Measurements from ENCODE around the gene FGD2. TPM values are rescaled to one million over a fixed set of nuclear protein-coding genes. Genes with fewer than 3 reads are reported as not detected.
A peak's percentile ranks its signal among the peaks of the same experiment; 100 is the strongest.
"Not testable (repeated sequence)": the region's sequence is repeated elsewhere in the genome, so short reads cannot be mapped to it uniquely, and the experiment has no call there.

Gene FGD2
- total RNA-seq, 2 experiments from 2014 or later: 10.1 to 12.1 TPM

- CTCF ChIA-PET: interaction anchor here (1.6 to 20.0 kb wide), 5 partner anchors 13 to 177 kb away, joined by 4 to 584 read pairs (median 108); partner anchors contain the start of gene PIM1
- H3K36me3 Mint-ChIP-seq (ENCODE audit: low read depth): peaks cover 32% of the 10 kb centered on the region
- POLR2A ChIA-PET: interaction anchor here (1.0 to 15.0 kb wide), 4 partner anchors 10 to 178 kb away, joined by 3 to 330 read pairs (median 28); partner anchors contain the start of gene PIM1
Measured at GRCh38 chr6:37032239-37032638, 26.8 kb downstream of the FGD2 start.

GRCh38 chr6:37033255-37033654, 27.8 kb downstream of the FGD2 start:
- ChIA-PET POLR2A (interaction anchor here (1.0 to 4.6 kb wide), 8 partner anchors 10 to 150 kb away, joined by 3 to 54 read pairs (median 6); partner anchors contain the start of gene PIM1), CTCF (interaction anchor here (0.9 to 20.0 kb wide), 5 partner anchors 9 to 161 kb away, joined by 3 to 584 read pairs (median 108); partner anchors contain the start of gene PIM1)
- Mint-ChIP-seq H3K27ac (peak overlapping the region; percentile 90), H3K4me1 (ENCODE audit: low read depth) (peaks cover 69% of the 10 kb centered on the region), H3K27me3 (ENCODE audit: low read depth) (no peaks in the 10 kb centered on the region), H3K9me3 (ENCODE audit: insufficient read depth) (peaks cover 4% of the 10 kb centered on the region), H3K4me3 (no peak overlapping the region), H3K36me3 (ENCODE audit: low read depth) (peaks cover 32% of the 10 kb centered on the region)
- ATAC-seq: peak; percentile 81
- DNase-seq: peak; percentile 47

More at GRCh38 chr6:37032239-37032638, 26.8 kb downstream of the FGD2 start:
- no peaks in the 10 kb centered on the region for H3K27me3 Mint-ChIP-seq (ENCODE audit: low read depth)
- H3K9me3 Mint-ChIP-seq (ENCODE audit: insufficient read depth): peaks cover 4% of the 10 kb centered on the region
- H3K4me1 Mint-ChIP-seq (ENCODE audit: low read depth): peaks cover 70% of the 10 kb centered on the region
- no peak overlapping the region for H3K4me3 Mint-ChIP-seq
- ATAC-seq (no peak), DNase-seq (no peak)
- peak overlapping the region; percentile 70 for H3K27ac Mint-ChIP-seq

DNA sequence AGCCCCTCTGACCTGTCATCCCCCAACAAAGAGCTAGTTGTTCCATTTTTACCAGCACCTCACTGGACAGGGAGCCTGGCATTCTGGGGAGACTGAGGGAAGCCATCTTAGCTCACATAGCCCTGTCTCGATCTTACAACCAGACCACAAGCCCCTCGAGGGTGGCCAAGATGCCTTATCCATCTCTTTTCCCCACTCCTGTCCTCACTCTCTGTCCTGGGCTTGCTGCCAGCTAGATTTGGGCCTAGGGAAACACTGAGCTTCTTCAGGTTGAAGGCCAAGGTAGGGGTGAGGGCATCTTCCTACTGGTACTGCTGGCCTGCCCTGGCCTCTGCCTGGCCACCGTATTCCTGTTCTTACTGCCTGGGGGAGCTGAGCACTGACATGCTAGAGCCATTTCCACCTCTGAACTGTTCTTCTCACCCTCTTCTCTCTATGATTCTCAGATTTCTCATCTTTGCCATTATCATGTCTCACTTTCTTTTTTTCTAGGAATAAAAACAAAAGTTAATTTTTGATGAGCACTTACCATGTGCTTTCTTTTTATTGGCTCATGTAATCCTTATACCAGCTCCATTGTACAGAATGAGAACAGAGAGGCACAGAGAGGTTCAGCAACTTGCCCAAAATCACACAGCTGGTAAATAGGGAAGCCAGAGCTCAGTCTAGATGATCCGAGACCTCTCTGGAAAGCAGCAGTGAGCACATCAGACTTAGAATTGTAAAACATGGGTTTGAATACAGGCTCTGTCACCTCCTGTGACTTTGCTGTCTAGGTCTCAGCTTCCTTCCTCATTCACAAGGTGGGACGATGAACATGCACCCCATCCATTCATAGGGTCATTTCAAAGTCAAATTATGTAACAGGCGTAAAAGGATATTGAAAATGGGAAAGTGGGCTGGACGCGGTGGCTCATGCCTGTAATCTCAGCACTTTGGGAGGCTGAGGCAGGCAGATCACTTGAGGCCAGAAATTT, 28.7 kb downstream of the FGD2 start:
- H3K36me3 Mint-ChIP-seq (ENCODE audit: low read depth): peaks cover 36% of the 10 kb centered on the region
- ATAC-seq (no peak), DNase-seq (no peak)
- peaks cover 69% of the 10 kb centered on the region for H3K4me1 Mint-ChIP-seq (ENCODE audit: low read depth)
- no peaks in the 10 kb centered on the region for H3K27me3 Mint-ChIP-seq (ENCODE audit: low read depth)
- no peak overlapping the region for H3K4me3 Mint-ChIP-seq
- peak overlapping the region; percentile 90 for H3K27ac Mint-ChIP-seq
- H3K9me3 Mint-ChIP-seq (ENCODE audit: insufficient read depth): peaks cover 4% of the 10 kb centered on the region
- CTCF ChIA-PET: interaction anchor here (0.8 to 20.0 kb wide), 7 partner anchors 8 to 176 kb away, joined by 3 to 584 read pairs (median 8); partner anchors contain the start of gene PIM1
- POLR2A ChIA-PET: interaction anchor here (0.6 to 4.6 kb wide), 12 partner anchors 9 to 412 kb away, joined by 3 to 54 read pairs (median 4); partner anchors contain the start of gene PIM1

GRCh38 chr6:37036146-37036545, 30.7 kb downstream of the FGD2 start:
- Mint-ChIP-seq H3K27ac (no peak overlapping the region), H3K4me3 (no peak overlapping the region), H3K9me3 (ENCODE audit: insufficient read depth) (no peaks in the 10 kb centered on the region), H3K36me3 (ENCODE audit: low read depth) (peaks cover 30% of the 10 kb centered on the region), H3K4me1 (ENCODE audit: low read depth) (peaks cover 71% of the 10 kb centered on the region), H3K27me3 (ENCODE audit: low read depth) (no peaks in the 10 kb centered on the region)
- DNase-seq (no peak), ATAC-seq (no peak)
- ChIA-PET CTCF (interaction anchor here (1.5 to 3.6 kb wide), 2 partner anchors 9 to 14 kb away, joined by 4 to 17 read pairs; no protein-coding TSS in a partner anchor), POLR2A (no interaction called here)

- H3K9me3 Mint-ChIP-seq (ENCODE audit: insufficient read depth): no peaks in the 10 kb centered on the region
- peak overlapping the region; percentile 71 for H3K27ac Mint-ChIP-seq
- H3K27me3 Mint-ChIP-seq (ENCODE audit: low read depth): no peaks in the 10 kb centered on the region
- no peak overlapping the region for H3K4me3 Mint-ChIP-seq
- peaks cover 19% of the 10 kb centered on the region for H3K36me3 Mint-ChIP-seq (ENCODE audit: low read depth)
- no peak for DNase-seq
- POLR2A ChIA-PET: interaction anchor here (0.6 to 1.3 kb wide), 3 partner anchors 9 to 133 kb away, joined by 3 to 6 read pairs (median 4); no protein-coding TSS in a partner anchor
- CTCF ChIA-PET: interaction anchor here (0.9 to 4.8 kb wide), 7 partner anchors 9 to 170 kb away, joined by 3 to 21 read pairs (median 7); no protein-coding TSS in a partner anchor
- peaks cover 72% of the 10 kb centered on the region for H3K4me1 Mint-ChIP-seq (ENCODE audit: low read depth)
- no peak for ATAC-seq
Measured at GRCh38 chr6:37038292-37039198, 33.1 kb downstream of the FGD2 start.

DNA sequence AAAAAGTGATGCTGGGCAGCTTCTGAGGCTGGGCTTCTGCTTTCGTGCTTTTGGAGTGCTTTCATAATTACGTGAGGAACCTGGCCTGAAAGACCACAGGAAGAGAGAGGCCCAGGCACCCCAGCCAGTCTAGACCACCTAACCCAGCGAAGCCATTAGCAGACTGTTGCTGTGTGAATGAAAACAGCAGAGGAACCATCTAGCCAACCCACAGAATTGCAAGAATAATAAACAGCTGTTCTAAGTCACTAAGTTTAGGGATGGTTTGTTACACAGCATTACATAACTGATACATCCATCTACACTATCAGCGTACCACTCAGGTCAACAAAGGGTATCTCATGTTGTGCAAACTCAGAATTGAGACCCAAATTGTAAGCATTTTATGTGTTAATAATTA, 34.5 kb downstream of the FGD2 start:
- POLR2A ChIA-PET: no interaction called here
- Mint-ChIP-seq H3K27me3 (ENCODE audit: low read depth) (no peaks in the 10 kb centered on the region), H3K27ac (peak overlapping the region; percentile 46), H3K4me3 (no peak overlapping the region), H3K9me3 (ENCODE audit: insufficient read depth) (no peaks in the 10 kb centered on the region), H3K4me1 (ENCODE audit: low read depth) (peaks cover 65% of the 10 kb centered on the region), H3K36me3 (ENCODE audit: low read depth) (peaks cover 12% of the 10 kb centered on the region)
- DNase-seq: no peak
- ATAC-seq: peak; percentile 22
- CTCF ChIA-PET: interaction anchor here (1.4 to 4.8 kb wide), 3 partner anchors 10 to 22 kb away, joined by 5 to 21 read pairs (median 8); no protein-coding TSS in a partner anchor

- DNase-seq: no peak
- POLR2A ChIA-PET: interaction anchor here (0.6 kb wide), 1 partner anchor 10 kb away, joined by 3 read pairs; no protein-coding TSS in a partner anchor
- no peak overlapping the region for H3K27ac Mint-ChIP-seq
- peaks cover 13% of the 10 kb centered on the region for H3K36me3 Mint-ChIP-seq (ENCODE audit: low read depth)
- H3K27me3 Mint-ChIP-seq (ENCODE audit: low read depth): no peaks in the 10 kb centered on the region
- H3K9me3 Mint-ChIP-seq (ENCODE audit: insufficient read depth): no peaks in the 10 kb centered on the region
- CTCF ChIA-PET: interaction anchor here (0.6 to 4.8 kb wide), 6 partner anchors 7 to 169 kb away, joined by 3 to 21 read pairs (median 4); no protein-coding TSS in a partner anchor
- H3K4me3 Mint-ChIP-seq: no peak overlapping the region
- ATAC-seq: no peak
- H3K4me1 Mint-ChIP-seq (ENCODE audit: low read depth): peaks cover 69% of the 10 kb centered on the region
Measured at GRCh38 chr6:37041521-37041920, 36.1 kb downstream of the FGD2 start.

DNA sequence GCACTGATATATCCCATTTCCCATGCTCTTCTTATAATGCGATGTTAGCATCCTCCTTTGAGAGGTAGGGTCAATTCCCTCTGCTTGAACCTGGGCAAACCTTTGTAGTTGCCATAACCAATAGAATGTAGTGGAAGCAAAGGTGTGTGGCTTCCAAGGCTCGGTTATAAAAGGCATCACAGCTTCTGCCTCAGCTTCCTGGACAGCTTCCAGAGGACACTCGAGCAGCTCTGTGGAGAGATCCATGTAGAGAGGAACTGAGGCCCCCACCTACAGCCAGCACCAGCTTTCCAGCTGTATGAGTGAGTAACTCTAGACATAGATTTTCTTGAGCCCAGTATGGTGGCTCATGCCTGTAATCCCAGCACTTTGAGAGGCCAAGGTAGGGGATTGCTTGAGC, 36.7 kb downstream of the FGD2 start:
- Mint-ChIP-seq H3K4me1 (ENCODE audit: low read depth) (peaks cover 73% of the 10 kb centered on the region), H3K36me3 (ENCODE audit: low read depth) (peaks cover 15% of the 10 kb centered on the region), H3K27ac (peak overlapping the region; percentile 25), H3K27me3 (ENCODE audit: low read depth) (no peaks in the 10 kb centered on the region), H3K4me3 (no peak overlapping the region), H3K9me3 (ENCODE audit: insufficient read depth) (no peaks in the 10 kb centered on the region)
- ChIA-PET POLR2A (interaction anchor here (0.6 kb wide), 1 partner anchor 11 kb away, joined by 3 read pairs; no protein-coding TSS in a partner anchor), CTCF (interaction anchor here (0.6 to 1.6 kb wide), 5 partner anchors 8 to 168 kb away, joined by 3 to 4 read pairs (median 4); no protein-coding TSS in a partner anchor)
- ATAC-seq (no peak), DNase-seq (no peak)

DNA sequence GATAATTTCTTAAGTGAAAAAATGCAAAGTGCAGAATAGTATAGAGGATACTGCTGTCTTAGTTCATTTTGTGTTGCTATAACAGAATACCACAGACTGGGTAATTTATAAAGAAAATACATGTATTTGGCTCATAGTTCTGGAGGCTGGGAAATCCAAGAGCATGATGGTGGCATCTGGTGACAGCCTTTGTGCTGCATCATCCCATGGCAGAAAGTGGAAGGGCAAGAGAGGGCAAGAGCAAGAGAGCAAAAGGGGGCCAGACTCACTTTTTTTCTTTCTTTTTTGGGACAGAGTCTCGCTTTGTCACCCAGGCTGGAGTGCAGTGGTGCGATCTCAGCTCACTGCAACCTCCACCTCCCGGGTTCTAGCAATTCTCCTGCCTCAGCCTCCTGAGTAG, 37.6 kb downstream of the FGD2 start:
- Mint-ChIP-seq H3K4me1 (ENCODE audit: low read depth) (peaks cover 75% of the 10 kb centered on the region), H3K36me3 (ENCODE audit: low read depth) (peaks cover 17% of the 10 kb centered on the region)
- CTCF ChIA-PET: interaction anchor here (1.3 to 18.3 kb wide), 4 partner anchors 17 to 167 kb away, joined by 3 to 506 read pairs (median 4); no protein-coding TSS in a partner anchor
- not testable (repeated sequence) for DNase-seq; ATAC-seq; H3K4me3 Mint-ChIP-seq; H3K27ac Mint-ChIP-seq; H3K27me3 Mint-ChIP-seq (ENCODE audit: low read depth); H3K9me3 Mint-ChIP-seq (ENCODE audit: insufficient read depth)
- POLR2A ChIA-PET: interaction anchor here (0.7 kb wide), 1 partner anchor 13 kb away, joined by 4 read pairs; no protein-coding TSS in a partner anchor

DNA sequence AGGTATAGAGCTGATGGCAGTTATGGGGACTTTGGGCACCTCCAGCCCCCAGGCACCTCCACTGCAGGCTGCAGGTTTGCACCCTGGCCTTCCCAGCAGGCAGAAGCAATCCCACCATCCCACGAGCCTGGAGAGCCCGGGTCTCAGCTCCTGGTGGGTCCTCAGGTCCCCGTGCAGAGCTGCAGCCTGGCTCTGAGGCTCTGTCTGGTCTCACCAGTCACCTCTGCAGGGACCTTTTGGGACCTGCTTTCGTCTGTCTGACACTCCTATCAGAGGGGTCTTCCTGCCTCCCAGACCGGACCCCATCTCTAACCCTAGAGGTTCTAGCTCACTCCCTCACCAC, 41.9 kb downstream of the FGD2 start:
- CTCF ChIA-PET: interaction anchor here (5.7 to 18.3 kb wide), 4 partner anchors 21 to 161 kb away, joined by 61 to 506 read pairs (median 222); partner anchors contain the start of gene PIM1
- Mint-ChIP-seq H3K36me3 (ENCODE audit: low read depth) (peaks cover 9% of the 10 kb centered on the region), H3K4me3 (peak overlapping the region; percentile 19), H3K9me3 (ENCODE audit: insufficient read depth) (no peaks in the 10 kb centered on the region), H3K27me3 (ENCODE audit: low read depth) (no peaks in the 10 kb centered on the region), H3K4me1 (ENCODE audit: low read depth) (peaks cover 78% of the 10 kb centered on the region), H3K27ac (peak overlapping the region; percentile 89)
- ATAC-seq: no peak
- POLR2A ChIA-PET: interaction anchor here (0.7 to 14.7 kb wide), 10 partner anchors 9 to 386 kb away, joined by 3 to 574 read pairs (median 17); partner anchors contain the start of gene PIM1
- DNase-seq: no peak
